NCI-H128 (cell line): ENCODE measurements around the gene SLC48A1.

Source experiments
- DNase-seq: peaks from one replicate; lab custom pipeline; 2025; ENCODE audit not compliant: unreplicated experiment; lab: John Stamatoyannopoulos, UW

SLC48A1 gene

DNA sequence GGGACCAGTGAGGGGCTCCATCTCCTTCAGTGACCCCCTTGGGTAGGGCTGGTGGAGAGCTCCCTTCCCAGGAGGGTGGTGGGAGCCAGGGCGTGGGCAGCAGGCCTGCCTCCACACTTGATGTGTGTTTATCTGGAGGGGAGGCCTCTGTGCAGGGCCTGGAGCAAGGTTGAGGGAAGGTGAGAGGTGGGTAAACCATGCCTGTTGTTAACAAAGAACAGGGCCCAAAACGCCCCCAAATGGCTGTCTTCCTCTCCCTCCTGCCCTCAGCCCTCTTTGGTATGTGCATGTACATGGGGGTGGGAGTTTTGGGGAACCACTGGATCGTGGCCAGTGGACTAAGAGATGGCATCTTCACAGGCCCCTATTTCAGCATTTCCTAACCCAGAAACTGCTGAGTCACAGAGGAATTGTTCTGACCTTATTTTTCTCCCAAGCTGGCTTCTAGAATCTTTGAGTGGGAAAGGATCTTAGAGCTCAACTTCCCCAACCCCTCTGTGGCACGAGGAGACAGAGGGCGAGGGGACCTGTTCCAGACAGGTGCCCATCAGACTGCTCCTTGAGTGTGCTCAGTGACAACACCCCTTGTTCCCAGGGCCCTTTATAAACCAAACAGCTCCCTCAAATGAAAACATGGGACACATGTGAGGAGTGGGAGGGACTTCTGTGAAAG lies 3.6 kb downstream of the SLC48A1 start:
- no peak for DNase-seq

DNA sequence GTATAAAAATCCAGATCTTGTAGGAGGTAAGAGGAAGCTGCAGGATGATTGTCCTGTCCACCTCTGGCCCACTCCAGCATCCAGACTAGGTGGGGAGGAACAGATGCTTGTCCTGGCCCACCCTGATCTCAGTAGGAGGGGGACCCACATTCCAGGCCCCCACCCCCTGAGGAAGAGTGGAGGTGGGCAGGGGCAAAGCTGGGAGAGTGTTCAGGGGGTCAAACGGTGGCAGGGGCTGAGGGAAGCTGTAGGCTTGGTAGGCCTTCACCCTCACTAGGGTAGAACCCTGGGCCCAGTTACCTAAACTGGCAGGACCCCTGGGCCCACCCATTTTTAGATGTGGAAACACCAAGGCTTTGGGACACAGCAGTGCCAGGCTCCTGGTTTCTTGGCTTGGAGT lies 4.1 kb downstream of the SLC48A1 start:
- no peak for DNase-seq

DNA sequence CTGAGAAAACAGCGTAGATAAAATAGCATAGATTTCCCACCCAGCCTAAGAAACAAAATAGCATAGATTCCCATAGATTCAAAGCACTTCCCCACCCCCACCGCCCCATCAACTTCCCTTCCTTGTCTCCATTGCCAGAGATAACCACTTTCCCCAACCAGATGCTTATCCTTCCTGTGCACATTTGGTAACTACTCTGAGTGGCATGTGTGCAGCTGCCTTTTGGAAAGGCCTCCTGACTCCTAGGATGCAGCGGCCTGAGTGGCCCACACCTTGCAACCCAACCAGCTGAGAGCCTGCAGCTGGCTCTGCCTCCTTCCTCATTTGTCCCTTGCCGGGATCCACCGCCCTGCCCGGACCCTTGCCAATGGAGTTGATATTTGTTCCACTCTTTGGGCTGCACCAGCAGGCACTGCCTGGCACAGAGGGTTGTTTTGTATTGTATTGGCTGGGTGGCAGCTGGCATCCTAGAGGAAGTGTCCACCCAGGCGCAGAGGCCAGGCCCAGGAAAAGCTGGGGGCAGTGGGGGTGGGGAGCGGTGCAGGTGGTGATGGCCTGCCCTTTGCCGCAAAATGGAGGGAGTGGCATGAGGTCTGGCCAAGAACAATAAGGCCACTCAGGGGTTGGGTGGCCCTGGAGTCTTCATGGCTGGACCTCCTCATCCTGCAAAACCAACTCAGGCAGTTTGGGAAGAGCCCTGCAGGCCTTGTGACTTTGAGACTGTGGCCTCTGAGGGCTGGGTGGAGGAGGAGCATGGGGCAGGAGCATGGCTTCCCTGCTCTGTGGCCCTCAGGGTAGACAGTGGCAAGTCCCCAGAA lies 4.9 kb downstream of the SLC48A1 start:
- DNase-seq = no peak

DNA sequence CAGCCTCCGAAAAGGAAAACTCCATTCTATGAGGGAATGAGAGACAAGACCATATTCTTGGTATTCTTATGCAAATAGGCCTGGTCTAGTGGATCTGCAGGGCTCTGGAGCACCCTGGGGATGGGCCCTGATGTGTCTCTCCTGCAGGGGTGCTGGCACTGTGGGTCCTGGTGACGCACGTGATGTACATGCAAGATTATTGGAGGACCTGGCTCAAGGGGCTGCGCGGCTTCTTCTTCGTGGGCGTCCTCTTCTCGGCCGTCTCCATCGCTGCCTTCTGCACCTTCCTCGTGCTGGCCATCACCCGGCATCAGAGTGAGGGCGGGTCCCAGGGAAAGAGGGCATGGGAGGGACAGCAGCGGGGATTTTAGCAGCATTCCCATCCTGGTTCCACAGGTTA lies 5.8 kb downstream of the SLC48A1 start:
- no peak for DNase-seq

DNA sequence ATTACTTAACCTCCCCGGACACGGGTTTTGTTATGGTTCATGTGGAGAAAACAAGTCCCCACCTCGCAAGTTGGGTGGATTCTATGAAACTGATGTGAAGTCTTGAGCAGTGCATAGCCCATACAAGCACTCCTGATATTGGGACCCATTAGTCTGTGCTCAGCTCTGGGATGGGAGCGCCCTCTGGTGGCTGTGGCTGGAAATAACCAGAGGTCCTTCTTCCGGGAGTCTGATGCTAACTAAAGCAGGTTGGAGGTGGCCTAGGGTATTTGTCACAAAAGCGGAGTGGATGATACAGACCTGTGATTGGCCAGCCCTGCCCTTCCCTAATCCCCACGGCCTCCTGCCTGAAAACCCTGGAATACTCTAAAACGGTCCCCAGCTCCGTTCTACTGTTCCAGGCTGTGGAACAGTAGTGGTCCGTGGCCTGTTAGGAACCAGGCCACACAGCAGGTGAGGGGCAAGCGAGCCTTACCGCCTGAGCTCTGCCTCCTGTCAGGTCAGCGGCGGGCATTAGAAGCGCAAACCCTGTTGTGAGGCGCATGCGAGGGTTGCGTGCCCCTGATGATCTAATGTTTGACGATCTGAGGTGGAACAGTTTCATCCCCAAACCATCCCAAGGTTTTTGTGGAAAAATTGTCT lies 6.4 kb downstream of the SLC48A1 start:
- DNase-seq = peak; percentile 80

DNA sequence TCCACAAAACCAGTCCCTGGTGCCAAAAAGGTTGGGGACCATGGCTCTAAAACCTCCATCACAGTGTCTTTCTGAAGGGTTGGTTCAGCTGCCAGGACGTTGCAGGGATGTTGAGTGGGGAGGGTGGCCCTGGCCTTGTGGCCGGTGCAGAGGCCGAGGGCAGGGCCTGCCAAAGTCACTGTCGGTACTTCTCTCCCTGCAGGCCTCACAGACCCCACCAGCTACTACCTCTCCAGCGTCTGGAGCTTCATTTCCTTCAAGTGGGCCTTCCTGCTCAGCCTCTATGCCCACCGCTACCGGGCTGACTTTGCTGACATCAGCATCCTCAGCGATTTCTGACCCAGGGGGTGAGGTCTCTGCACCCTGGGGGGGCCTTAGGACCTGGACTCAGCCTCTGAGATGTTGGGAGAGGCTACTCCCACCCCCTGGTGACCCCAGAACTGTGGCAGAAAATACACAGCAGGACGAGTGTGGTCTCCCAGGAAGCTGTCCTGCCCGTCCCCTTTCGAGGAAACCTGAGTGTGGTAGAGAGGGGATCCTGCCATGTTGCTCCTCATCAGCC lies 7.0 kb downstream of the SLC48A1 start:
- no peak for DNase-seq

DNA sequence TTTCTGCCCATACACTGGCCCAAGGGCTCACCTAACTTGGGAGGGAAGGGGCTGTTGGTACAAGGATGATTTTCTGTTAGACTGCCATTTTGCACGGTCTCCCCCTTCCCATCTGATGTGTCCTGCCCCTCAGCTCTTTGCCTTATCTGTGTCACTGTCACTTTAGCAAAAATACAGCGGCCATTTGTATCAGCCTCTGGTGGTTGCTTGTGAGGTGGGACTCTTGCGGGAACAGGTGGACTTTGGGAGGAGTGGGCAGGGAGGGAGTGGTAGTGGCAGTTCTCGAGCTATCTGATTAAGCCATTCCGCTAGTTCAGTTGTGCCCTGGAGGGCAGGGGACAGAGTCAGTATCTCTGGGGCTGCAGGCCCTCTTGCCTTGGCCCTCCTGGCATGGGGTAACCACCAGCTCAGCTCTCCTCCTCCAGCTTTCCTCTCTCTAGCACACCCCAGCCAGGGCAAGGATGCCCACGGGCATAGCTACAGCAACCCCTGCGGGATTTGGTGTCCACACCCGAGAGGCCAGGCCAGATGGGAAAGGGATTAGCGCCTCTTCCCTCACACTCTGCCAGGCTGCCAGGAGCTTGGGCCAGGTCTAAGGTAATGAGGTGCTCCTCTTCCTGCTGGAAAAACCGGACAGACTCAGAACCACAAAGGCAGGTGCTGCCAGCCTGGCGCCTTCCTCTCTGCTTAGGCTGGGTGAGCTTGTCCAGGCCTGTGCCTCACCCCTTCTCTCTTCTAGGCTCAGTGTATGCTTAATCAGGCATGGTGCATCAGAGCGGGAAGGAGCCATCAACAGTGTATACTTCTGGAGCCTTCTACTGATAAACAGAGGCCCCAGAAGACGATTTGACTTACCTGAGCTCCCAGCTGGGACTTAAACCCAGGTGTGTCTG lies 8.7 kb downstream of the SLC48A1 start:
- DNase-seq = no peak

DNA sequence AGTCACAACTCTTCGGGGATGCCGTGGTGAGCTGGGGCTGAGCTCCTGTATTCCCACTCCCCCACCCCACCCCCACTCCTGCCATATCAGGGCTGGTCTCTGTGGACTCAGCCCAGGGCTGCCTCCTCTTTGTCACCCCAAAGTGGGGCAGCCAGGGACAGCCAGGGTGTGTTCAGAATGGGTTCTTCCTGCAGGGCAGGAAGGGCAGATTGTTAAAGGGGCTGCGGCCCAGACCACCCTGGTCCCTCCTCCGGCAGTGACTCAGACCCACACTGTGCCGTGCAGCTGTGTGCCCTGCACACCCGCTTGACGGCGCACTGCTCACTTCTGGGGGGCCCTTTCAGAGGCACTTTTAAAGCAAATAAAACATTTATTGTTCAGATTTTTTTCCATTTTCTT lies 9.3 kb downstream of the SLC48A1 start:
- no peak for DNase-seq

DNA sequence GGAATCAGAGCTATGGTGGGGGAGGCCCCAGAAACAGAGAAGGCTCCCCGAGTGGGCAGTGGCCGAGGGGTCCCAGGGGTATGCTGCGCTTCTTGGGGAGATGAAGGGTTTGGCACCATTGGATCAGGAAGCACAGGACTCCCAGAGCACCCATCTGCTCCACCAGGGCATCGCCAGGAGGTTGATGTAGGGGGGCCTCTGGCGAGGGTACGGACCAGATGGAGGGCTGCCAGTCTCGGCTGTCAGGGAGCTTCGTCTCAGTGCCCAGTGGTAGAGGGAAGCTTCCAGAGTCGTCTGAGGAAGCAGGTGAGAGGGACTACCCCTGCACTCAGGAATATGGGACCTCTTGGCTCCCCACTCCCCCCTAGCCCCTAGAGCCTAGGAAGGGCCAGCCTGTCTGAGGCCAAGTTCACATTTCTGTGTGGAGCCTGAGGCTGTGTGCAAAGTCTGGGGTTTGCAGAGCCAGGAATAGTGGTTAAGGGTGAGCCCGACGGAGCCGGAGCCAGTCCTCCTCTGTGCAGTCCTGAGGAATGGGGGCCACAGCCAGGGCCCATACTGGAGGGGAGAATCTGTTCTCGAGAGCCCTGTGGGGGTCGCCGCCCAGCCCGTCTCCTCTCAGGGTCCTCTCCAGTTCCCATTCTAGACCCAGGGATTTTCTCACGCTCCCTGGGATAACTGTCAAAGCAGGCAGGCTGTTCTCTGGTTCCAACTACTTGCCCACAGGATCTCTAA lies 10.2 kb downstream of the SLC48A1 start:
- DNase-seq = no peak

DNA sequence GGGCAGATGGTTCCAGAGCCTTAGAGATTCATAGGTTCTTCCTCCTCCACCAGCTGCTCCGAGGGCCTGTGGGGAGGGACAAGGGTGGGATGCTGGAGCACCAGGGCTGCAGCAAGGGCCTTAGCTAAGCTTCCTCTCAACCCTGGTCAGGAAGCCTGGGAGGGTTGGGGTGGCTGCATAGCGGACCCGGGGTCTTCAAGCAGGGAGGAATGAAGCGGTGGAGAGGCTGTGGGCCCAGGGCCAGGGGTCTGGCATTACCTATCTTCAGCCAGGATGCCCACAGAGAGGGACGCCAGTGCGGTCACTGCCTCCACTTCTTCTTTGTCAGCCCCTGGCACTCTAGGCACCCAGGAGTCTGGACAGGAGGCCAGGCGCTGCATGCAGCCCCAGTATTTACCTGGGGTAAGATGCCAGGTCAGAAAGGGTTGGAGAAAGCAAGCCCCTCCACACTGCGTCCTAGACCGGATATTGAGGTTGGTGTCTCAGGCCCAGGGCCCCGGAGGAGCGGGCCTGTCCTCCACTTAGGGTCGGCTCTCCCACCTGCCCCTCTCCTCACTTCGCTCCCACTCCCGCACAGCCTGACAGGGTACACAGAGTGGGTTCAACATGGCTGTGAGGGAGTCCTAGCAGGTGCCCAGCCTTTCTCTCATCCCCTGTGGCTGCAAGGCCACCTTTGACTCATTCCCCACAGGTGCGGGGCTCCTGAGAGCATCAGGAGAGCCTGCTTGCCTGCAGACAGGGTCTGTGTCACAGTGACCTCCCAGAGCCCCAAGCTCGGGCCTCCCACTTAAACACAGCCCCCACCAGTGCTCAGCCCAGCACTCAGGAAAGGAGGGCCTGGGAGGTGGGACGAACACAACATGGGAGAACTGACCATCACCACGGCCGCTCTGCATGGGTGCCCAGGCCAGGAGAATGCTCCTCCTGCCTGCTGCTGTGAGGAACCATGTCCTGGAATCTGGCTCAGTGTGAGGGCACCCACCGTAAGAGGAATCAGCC lies 11.1 kb downstream of the SLC48A1 start:
- DNase-seq = no peak

DNA sequence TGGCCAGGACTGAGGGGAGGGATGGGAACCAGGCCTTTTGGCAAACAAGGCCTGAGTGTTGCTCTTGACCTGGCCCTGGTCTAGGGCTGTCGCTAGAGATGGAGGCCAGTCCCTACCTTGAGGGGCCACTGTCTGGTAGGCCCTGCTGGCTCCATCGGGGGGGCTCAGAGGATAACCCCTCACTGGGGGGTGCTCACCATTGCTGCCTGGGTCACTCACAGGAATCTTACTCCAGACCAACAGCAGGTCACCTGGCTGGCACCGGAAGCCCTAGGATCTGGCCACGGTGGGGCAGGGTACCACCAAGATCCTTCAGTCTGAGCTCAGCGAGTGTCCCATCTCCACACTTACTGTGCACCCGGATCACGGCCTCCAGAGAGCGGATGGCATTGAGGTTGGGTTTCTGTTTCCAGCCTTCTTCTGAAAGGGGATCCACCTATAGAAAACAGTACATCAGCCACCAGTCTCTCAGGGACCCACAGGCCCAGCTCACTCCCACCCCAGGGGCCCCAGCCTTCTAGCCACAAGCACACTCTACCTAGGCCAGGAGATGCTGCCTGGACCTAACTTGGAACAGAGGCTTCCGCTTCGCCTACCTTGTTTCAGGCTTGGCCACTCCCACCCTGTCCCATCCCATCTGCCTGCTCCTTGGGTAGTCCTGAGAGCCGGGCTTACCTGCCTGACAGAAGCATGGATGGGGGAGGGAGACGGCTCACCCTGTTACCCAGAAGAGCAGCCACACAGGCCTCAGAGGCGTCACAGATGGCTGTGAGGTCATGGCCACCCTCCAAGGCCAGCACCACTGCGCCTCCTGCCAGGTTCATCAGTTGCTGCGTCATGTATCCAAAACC lies 12.2 kb downstream of the SLC48A1 start:
- no peak for DNase-seq

DNA sequence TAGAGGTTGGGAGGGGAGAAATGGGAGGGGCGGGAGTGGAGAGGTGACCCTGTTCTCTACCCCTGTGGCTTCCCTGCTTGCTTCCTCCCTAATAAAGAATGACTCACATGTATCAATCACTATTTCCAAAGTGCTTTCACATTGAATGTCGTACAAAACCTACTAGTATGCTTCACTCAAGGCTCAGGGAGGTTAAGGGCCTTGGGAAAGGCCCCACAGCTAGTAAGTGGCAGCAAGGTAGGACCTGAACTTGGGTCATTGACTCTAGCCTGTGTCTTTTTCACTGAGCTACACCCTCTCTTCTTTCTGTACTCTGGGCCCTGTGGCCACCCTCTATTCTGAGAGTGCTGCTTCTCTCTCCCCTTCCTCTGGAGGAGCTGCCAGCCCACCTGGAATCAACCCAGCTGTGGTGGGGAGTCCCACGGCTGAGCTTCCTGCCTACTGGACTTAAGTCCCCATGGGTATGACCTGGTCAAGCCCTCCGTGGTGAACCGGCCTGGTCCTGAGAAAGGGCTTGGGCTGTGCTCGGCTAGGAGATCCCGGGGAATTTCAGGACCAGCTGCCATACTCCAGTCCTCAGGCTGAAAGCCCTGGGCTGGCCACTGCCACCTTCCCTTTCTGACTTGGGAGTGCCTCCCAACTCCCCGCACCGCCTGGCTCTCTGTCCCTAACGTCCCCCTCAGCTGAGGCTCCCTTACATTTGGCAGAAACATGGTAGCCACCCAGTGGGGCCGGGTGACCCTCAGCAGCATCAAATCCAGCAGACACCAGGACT lies 13.0 kb downstream of the SLC48A1 start:
- DNase-seq = no peak

DNA sequence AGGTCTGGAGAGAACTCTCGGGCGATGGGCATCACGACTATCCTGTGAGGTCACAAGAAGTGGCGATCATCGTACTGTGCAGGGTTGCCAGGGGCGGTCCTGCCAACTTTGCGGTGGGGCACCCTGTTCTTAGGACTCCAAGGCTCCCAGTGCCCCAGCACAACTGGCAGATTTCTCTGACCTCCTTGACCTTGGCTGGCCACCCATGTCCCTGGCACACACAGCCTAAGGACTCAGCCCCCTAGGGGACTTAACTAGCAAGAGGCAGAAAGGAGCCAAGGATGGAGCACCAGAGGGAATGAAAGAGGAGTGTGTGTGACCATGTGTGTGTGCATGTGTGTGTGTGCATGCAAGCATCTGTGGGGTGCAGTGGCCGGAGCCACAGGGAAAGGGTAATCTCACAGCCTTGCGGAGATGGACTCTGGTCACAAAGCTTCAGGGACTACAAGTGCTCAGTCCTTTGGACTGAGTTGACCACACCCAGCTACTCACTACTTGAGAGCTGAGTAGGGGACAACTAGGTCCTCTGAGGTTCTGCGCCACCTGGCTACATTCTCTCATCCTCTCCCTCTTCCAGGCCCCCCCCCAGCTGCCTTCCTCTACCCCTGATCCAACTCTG lies 13.7 kb downstream of the SLC48A1 start:
- DNase-seq = no peak

DNA sequence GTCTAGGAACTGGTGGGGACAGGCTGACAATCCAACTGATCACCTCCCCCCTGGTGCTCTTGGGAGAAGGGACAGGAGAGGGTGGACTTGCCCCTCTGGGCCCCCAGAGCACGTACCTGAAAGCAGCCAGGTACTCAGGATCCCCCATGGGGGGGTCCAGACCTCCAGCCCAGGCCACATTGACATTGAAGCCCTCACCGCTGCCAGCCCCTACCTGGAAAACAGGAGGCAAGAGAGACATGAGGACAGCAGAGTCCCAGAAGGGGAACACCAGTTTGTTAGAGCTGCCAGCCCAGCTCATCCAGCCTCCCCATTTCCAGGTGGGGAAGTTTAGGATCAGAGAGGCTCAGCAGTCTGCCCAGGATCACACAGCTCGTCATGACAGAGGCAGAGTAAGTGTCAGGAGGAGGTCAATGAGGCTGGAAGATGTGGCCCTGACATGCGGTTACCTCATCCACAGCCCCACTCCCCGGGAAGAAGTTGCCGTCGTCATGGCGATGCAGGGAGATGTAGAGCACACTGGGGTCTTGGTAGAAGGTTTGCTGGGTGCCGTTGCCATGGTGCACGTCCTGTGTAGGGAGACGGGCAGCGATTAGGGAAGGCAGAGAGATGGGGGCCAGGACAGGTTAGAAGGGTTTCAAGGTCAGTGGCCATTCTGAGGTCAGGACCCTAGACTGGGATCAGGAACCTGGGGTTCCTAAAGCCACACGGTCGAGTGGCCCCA lies 14.7 kb downstream of the SLC48A1 start:
- no peak for DNase-seq

DNA sequence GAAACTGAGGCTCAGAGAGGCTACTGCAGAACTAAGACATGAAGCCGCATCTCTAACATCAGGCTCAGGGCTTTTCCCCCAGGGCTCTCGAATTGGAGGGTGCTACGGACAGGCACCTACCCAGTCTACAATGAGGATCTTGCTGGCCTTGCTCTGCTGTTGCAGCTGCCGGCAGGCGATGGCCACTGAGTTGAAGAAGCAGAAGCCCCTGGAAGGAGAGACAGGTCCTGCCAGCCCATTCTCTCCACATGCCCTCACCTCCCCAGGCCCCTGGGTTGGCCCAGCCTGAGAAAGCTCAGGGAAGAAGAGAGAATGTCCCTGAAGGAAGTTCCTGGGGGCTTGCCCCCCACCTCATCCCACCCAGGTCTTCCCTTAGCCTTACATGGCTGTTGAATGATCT lies 16.1 kb downstream of the SLC48A1 start:
- no peak for DNase-seq
